ENCODE data around the gene FOXP1. TPM values are rescaled to one million over a fixed set of nuclear protein-coding genes. Genes with fewer than 3 reads are reported as not detected.

The FOXP1 gene
- polyA plus RNA-seq, 1 donor (not counting 4 experiments of a cell fraction or from before 2014, with no cell fraction given): 14.6 TPM

DNA sequence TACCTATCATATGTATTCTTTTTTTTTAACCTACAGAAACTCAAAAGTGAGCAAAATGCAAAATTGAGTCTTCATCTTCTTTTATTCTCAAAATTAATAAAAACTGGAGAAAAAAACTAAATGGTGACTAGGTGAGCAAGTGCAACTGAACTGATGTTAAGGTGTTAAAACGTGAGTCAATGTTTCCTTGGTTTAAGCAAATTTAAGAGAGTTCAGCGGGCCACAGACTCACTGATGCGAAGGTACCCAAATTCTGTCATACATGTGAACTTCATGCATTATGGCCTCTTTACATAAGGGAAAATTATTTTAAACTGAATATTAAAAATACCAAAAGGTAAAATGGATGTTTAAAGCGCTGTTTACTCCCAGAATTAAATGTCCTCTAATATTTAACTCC lies 206.6 kb downstream of the FOXP1 start:
- no peak for DNase-seq (ENCODE audit: low read depth, low spot score)
- Histone ChIP-seq H3K9me1 (ENCODE audit: control insufficient read depth, extremely low read depth, insufficient read depth, low read length) (no peaks in the 10 kb centered on the region), H3K27ac (ENCODE audit: control insufficient read depth, insufficient read depth, low read length) (no peak overlapping the region), H3K9me3 (ENCODE audit: control insufficient read depth, low read depth, low read length) (no peaks in the 10 kb centered on the region), H3K4me1 (ENCODE audit: control insufficient read depth, extremely low read depth, insufficient read depth, low read length) (no peaks in the 10 kb centered on the region), H2AFZ (ENCODE audit: control insufficient read depth, low read length) (no peak overlapping the region), H4K20me1 (ENCODE audit: control insufficient read depth, extremely low read depth, insufficient read depth, low read length) (no peaks in the 10 kb centered on the region), H3K27me3 (ENCODE audit: control insufficient read depth, extremely low read depth, insufficient read depth, low read length) (no peaks in the 10 kb centered on the region), H3K4me2 (ENCODE audit: control insufficient read depth, extremely low read depth, insufficient read depth, low read depth, low read length) (no peak overlapping the region), H3K36me3 (ENCODE audit: control insufficient read depth in 2 of 2, extremely low read depth in 1 of 2, insufficient read depth in 2 of 2, low read length in 2 of 2) (no peaks in the 10 kb centered on the region), H3K79me2 (ENCODE audit: control insufficient read depth, insufficient read depth, low read length) (no peaks in the 10 kb centered on the region), H3K4me3 (ENCODE audit: control insufficient read depth in 2 of 3, extremely low read depth in 1 of 3, insufficient read depth in 2 of 3, low read depth in 1 of 3, low read length in 3 of 3) (no peak overlapping the region), H3K9ac (ENCODE audit: control insufficient read depth, extremely low read depth, insufficient read depth, low read length) (no peak overlapping the region)
- TF ChIP-seq EZH2 (IDR thresholded peaks at IDR 0.05; ENCODE audit: low read length) (no peak), CTCF (optimal IDR thresholded peaks at IDR 0.05 in 1 of 3, IDR thresholded peaks at IDR 0.05 in 1 of 3, conservative IDR thresholded peaks at IDR 0.05 in 1 of 3; ENCODE audit: extremely low read depth in 1 of 3, insufficient read depth in 2 of 3, low read length in 3 of 3) (no peak)
- no peak for FAIRE-seq
- dilution Hi-C loops (cut with MboI; ENCODE audit: extremely low pct_ligation_motif_present, low sequenced_read_pairs): no loop called here

DNA sequence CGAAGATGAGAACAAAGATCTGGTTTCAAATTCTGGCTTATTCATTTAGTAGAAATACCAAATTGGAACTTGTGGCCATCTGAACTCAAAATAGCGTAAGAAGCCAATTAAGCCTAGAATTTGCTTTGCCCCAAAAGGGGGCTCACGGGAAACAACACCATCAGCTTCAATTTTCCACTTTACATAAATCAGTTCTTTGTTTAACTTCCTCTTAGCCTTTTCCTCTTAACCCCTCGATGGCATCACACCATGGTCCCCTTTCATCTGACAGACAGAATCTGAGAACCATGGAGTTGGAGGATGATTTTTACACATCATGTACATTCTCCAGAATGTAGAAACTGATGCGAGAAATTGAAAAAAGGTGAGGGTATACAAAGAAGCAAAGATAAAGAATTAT lies 207.0 kb downstream of the FOXP1 start:
- no peak for FAIRE-seq
- Histone ChIP-seq H3K27me3 (ENCODE audit: control insufficient read depth, extremely low read depth, insufficient read depth, low read length) (no peaks in the 10 kb centered on the region), H3K4me3 (ENCODE audit: control insufficient read depth in 2 of 3, extremely low read depth in 1 of 3, insufficient read depth in 2 of 3, low read depth in 1 of 3, low read length in 3 of 3) (no peak overlapping the region), H2AFZ (ENCODE audit: control insufficient read depth, low read length) (no peak overlapping the region), H3K9me3 (ENCODE audit: control insufficient read depth, low read depth, low read length) (no peaks in the 10 kb centered on the region), H3K27ac (ENCODE audit: control insufficient read depth, insufficient read depth, low read length) (no peak overlapping the region), H3K9ac (ENCODE audit: control insufficient read depth, extremely low read depth, insufficient read depth, low read length) (no peak overlapping the region), H3K9me1 (ENCODE audit: control insufficient read depth, extremely low read depth, insufficient read depth, low read length) (no peaks in the 10 kb centered on the region), H3K4me1 (ENCODE audit: control insufficient read depth, extremely low read depth, insufficient read depth, low read length) (no peaks in the 10 kb centered on the region), H3K4me2 (ENCODE audit: control insufficient read depth, extremely low read depth, insufficient read depth, low read depth, low read length) (no peak overlapping the region), H3K36me3 (ENCODE audit: control insufficient read depth in 2 of 2, extremely low read depth in 1 of 2, insufficient read depth in 2 of 2, low read length in 2 of 2) (no peaks in the 10 kb centered on the region), H4K20me1 (ENCODE audit: control insufficient read depth, extremely low read depth, insufficient read depth, low read length) (no peaks in the 10 kb centered on the region), H3K79me2 (ENCODE audit: control insufficient read depth, insufficient read depth, low read length) (no peaks in the 10 kb centered on the region)
- DNase-seq (ENCODE audit: low read depth, low spot score): no peak
- TF ChIP-seq CTCF (optimal IDR thresholded peaks at IDR 0.05 in 1 of 3, IDR thresholded peaks at IDR 0.05 in 1 of 3, conservative IDR thresholded peaks at IDR 0.05 in 1 of 3; ENCODE audit: extremely low read depth in 1 of 3, insufficient read depth in 2 of 3, low read length in 3 of 3) (no peak), EZH2 (IDR thresholded peaks at IDR 0.05; ENCODE audit: low read length) (no peak)
- dilution Hi-C loops (cut with MboI; ENCODE audit: extremely low pct_ligation_motif_present, low sequenced_read_pairs): no loop called here

Data from keratinocyte (primary cell).